ENCODE results near the gene CARNS1.

- TF ChIP-seq POLR2A (IDR thresholded peaks at IDR 0.05) (no peak), CTCF (IDR thresholded peaks at IDR 0.05) (no peak), EP300 (IDR thresholded peaks at IDR 0.05) (no peak), POLR2AphosphoS5 (IDR thresholded peaks at IDR 0.05) (no peak)
Measured at GRCh38 chr11:67366546-67366945, 48.9 kb upstream of the CARNS1 start.
